Measurements from ENCODE around the gene UGT3A1.
"Not testable (repeated sequence)": the region's sequence is repeated elsewhere in the genome, so short reads cannot be mapped to it uniquely, and the experiment has no call there.

The UGT3A1 gene

GRCh38 chr5:35990941-35991611, at the start of gene UGT3A1:
Gene UGT3A1 (minus strand): TSS chr5:35991390. CDS start chr5:35991240, 150 bp downstream.
- DNase-seq: peak; percentile 24

GRCh38 chr5:36035696-36036095, 44.5 kb upstream of the UGT3A1 start:
- no peak for DNase-seq

- not testable (repeated sequence) for DNase-seq
Measured at GRCh38 chr5:36034536-36035134, 43.4 kb upstream of the UGT3A1 start.

GRCh38 chr5:36033486-36033885, 42.3 kb upstream of the UGT3A1 start:
- no peak for DNase-seq

- DNase-seq: no peak
Measured at GRCh38 chr5:36033047-36033446, 41.9 kb upstream of the UGT3A1 start.

GRCh38 chr5:36031223-36031622, 40.0 kb upstream of the UGT3A1 start:
- DNase-seq: no peak

- no peak for DNase-seq
Measured at GRCh38 chr5:36029914-36030313, 38.7 kb upstream of the UGT3A1 start.

- no peak for DNase-seq
Measured at GRCh38 chr5:36028816-36029465, 37.8 kb upstream of the UGT3A1 start.

GRCh38 chr5:36027711-36028110, 36.5 kb upstream of the UGT3A1 start:
- no peak for DNase-seq

GRCh38 chr5:36026706-36027465, 35.7 kb upstream of the UGT3A1 start:
- DNase-seq: no peak

- DNase-seq: not testable (repeated sequence)
Measured at GRCh38 chr5:36022246-36022645, 31.1 kb upstream of the UGT3A1 start.

GRCh38 chr5:36019584-36019983, 28.4 kb upstream of the UGT3A1 start:
- DNase-seq: not testable (repeated sequence)

- DNase-seq: no peak
Measured at GRCh38 chr5:36017622-36018021, 26.4 kb upstream of the UGT3A1 start.

- no peak for DNase-seq
Measured at GRCh38 chr5:36017004-36017403, 25.8 kb upstream of the UGT3A1 start.

GRCh38 chr5:36013182-36013581, 22.0 kb upstream of the UGT3A1 start:
- no peak for DNase-seq

GRCh38 chr5:36009698-36010097, 18.5 kb upstream of the UGT3A1 start:
- no peak for DNase-seq

GRCh38 chr5:36007366-36007765, 16.2 kb upstream of the UGT3A1 start:
- DNase-seq: no peak

GRCh38 chr5:36006163-36006562, 15.0 kb upstream of the UGT3A1 start:
- DNase-seq: no peak

GRCh38 chr5:36001032-36001431, 9.8 kb upstream of the UGT3A1 start:
- no peak for DNase-seq

GRCh38 chr5:35999547-35999946, 8.4 kb upstream of the UGT3A1 start:
- no peak for DNase-seq

- DNase-seq: no peak
Measured at GRCh38 chr5:35996076-35996475, 4.9 kb upstream of the UGT3A1 start.

- no peak for DNase-seq
Measured at GRCh38 chr5:35990520-35990919, 670 bp downstream of the UGT3A1 start.

GRCh38 chr5:35988529-35988928, 2.7 kb downstream of the UGT3A1 start:
- DNase-seq: no peak

- no peak for DNase-seq
Measured at GRCh38 chr5:35987776-35988175, 3.4 kb downstream of the UGT3A1 start.

Measured in eye (tissue), 1 donor.